PFSK-1 (cell line): ENCODE measurements around the gene AOPEP.

Experiments used
- FOXP2 ChIP-seq: optimal IDR thresholded peaks from 2 replicates; pipeline ENCODE3; 2011; ENCODE audit warnings: borderline replicate concordance, control low read depth, inconsistent platforms; ENCODE audit not compliant: insufficient read depth; ENCODE audit errors: extremely low read length, extremely low read depth
- POLR2AphosphoS5 ChIP-seq: IDR thresholded peaks from 2 replicates; pipeline ENCODE4 v1.6.1; 2012; ENCODE audit warnings: low read depth, mild to moderate bottlenecking, control low read depth, low read length, moderate library complexity
- SIN3A ChIP-seq: IDR thresholded peaks from 2 replicates; pipeline ENCODE4 v1.6.1; 2012; ENCODE audit warnings: mild to moderate bottlenecking, low read length, moderate library complexity, borderline replicate concordance; ENCODE audit not compliant: insufficient read depth
- TAF1 ChIP-seq: IDR thresholded peaks from 2 replicates; pipeline ENCODE4 v1.6.1; 2012; ENCODE audit warnings: low read length, control low read depth, borderline replicate concordance; ENCODE audit not compliant: insufficient read depth
- TF ChIP-seq, protein P1 (sequence below), 2 experiments: IDR thresholded peaks; 2 replicates each; pipeline versions ENCODE4 v1.6.1 to v1.8.0; 2011 to 2012; ENCODE audit warnings: low read depth in 2 of 2, low read length in 2 of 2, control low read depth in 1 of 2, inconsistent platforms in 1 of 2, mild to moderate bottlenecking in 1 of 2, moderate library complexity in 1 of 2; ENCODE audit not compliant: insufficient read depth in 1 of 2

AOPEP gene

DNA sequence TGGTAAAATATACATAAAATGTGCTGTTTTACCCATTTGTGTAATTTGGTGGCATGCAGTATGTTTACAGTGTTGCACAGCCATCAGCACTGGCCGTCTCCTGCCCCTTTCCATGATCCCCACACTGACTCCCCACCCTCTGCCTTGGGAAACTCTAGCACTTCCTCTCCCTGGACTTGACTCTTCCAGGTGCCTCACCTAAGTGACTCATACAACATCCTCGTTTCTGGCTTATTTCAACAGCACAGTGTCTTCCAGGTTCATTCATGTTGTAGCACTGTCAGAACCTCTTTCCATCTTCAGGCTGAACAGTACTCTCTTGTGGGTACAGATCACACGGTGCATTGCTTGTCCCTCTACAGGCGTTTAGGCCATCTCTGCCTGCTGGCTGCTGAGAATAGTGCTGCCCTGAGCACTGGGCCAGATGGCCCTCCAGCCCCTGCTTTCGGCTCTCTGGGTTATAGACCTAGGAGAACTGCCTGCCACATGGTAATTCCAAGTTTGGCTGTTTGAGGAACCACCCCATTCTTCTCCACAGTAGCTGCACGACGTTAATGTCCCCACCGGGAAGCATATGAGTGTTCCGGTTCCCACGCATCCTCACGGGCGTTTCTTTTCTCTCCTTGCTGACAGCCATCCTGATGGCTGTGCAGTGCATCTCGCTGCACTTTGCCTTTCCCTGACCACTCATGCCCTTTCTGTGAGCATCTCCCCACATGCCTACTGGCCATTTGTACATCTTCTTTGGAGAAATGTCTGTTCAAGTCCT is 379.2 kb downstream of the AOPEP start:
- no peak for TF ChIP-seq FOXP2
- TF ChIP-seq TAF1, result no peak
- no peak for TF ChIP-seq POLR2AphosphoS5
- no peak for TF ChIP-seq SIN3A
- TF ChIP-seq, protein P1, sequence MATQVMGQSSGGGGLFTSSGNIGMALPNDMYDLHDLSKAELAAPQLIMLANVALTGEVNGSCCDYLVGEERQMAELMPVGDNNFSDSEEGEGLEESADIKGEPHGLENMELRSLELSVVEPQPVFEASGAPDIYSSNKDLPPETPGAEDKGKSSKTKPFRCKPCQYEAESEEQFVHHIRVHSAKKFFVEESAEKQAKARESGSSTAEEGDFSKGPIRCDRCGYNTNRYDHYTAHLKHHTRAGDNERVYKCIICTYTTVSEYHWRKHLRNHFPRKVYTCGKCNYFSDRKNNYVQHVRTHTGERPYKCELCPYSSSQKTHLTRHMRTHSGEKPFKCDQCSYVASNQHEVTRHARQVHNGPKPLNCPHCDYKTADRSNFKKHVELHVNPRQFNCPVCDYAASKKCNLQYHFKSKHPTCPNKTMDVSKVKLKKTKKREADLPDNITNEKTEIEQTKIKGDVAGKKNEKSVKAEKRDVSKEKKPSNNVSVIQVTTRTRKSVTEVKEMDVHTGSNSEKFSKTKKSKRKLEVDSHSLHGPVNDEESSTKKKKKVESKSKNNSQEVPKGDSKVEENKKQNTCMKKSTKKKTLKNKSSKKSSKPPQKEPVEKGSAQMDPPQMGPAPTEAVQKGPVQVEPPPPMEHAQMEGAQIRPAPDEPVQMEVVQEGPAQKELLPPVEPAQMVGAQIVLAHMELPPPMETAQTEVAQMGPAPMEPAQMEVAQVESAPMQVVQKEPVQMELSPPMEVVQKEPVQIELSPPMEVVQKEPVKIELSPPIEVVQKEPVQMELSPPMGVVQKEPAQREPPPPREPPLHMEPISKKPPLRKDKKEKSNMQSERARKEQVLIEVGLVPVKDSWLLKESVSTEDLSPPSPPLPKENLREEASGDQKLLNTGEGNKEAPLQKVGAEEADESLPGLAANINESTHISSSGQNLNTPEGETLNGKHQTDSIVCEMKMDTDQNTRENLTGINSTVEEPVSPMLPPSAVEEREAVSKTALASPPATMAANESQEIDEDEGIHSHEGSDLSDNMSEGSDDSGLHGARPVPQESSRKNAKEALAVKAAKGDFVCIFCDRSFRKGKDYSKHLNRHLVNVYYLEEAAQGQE (IDR thresholded peaks at IDR 0.05; ENCODE audit: insufficient read depth in 1 of 2, low read depth in 2 of 2, low read length in 2 of 2), result no peak

DNA sequence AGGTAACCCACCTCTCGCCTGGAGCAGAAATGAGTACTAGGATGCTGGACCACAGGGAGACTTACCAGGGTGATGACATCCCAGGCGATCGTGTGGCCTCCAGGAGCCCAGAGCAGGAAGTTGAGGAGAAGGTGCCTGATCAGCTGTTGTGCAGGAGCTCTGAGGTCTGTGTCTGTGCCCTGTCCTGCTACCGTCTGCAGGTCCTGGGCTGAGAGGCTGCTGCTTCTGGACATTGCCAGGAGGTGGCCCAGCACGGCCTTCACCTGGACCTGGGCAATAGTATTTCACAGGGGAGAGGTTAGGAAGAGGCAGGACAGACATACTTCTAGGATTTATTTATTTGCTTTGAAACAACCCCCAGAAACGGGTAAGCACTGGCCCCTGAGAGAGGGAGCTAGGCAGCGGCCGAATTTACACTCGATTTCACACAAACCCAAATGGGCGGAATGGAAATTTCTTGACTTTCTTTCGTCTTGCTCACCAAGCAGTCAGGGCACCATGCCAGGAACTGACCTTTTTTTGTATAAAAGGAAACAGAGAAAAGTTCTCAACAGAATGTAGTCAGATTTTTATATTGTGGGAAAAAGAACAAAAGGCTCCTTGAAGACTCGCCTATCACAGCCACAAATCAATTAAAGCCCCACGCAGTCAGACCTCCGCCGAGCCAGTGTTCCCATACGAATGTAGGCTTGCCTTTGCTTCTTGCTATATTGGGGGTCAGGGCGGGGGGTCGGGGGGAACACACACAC is 380.7 kb downstream of the AOPEP start:
- TF ChIP-seq POLR2AphosphoS5, result no peak
- TF ChIP-seq, protein P1 (IDR thresholded peaks at IDR 0.05; ENCODE audit: insufficient read depth in 1 of 2, low read depth in 2 of 2, low read length in 2 of 2), result no peak
- no peak for TF ChIP-seq SIN3A
- no peak for TF ChIP-seq TAF1
- no peak for TF ChIP-seq FOXP2

DNA sequence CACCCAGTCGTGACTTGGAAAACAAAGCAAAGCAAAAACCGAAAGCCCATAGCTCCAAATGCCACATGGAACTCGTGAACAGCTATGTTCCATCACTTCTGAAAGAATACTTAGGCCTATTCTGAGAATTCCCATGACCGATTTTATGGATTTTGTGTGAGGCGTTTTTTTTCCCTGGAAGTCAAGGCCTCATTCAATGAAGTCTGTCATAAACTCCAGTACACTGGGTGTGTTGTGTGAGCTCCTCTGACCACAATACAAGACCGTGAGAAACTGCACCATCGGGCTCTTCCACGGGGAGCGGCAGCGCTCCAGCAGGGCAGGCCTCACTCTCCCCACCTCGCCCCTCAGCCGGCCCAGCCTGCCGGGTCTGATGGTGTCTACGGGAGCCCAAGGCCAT is 381.5 kb downstream of the AOPEP start:
- no peak for TF ChIP-seq SIN3A
- TF ChIP-seq TAF1, result no peak
- TF ChIP-seq POLR2AphosphoS5, result no peak
- no peak for TF ChIP-seq FOXP2
- TF ChIP-seq, protein P1 (IDR thresholded peaks at IDR 0.05; ENCODE audit: insufficient read depth in 1 of 2, low read depth in 2 of 2, low read length in 2 of 2), result no peak

DNA sequence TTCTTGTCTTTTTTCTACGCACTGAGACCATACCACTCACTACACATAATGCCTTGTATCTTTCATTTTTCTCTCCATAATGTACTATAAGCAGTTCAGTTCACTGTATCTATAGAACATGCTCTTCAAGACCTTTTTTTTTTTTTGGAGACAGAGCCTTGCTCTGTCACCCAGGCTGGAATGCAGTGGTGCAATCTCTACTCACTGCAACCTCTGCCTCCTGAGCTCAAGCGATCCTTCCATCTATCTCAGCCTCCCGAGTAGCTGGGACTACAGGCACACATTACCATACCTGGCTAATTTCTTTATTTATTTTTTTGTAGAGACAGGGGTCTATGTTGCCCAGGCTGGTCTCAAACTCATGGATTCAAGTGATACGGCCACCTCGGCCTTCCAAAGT is 382.3 kb downstream of the AOPEP start:
- no peak for TF ChIP-seq POLR2AphosphoS5
- TF ChIP-seq TAF1, result no peak
- no peak for TF ChIP-seq SIN3A
- TF ChIP-seq, protein P1 (IDR thresholded peaks at IDR 0.05; ENCODE audit: insufficient read depth in 1 of 2, low read depth in 2 of 2, low read length in 2 of 2), result no peak
- TF ChIP-seq FOXP2, result no peak
